Loucy (cell line): ENCODE data around the gene WWOX.
A peak's percentile ranks its signal among the peaks of the same experiment; 100 is the strongest.

Source experiments
- H2AFZ ChIP-seq: fragments of 200-600 bp; sonication (generic); 2 replicates; pipeline ENCODE4 v1.6.0; 2016; ENCODE audit warnings: antibody characterized with exemption, mild to moderate bottlenecking, low read length, moderate library complexity
- H3F3A ChIP-seq: fragments of 200-600 bp; 2 replicates; pipeline ENCODE4 v1.6.0; 2016; ENCODE audit warnings: antibody characterized with exemption, low read depth, mild to moderate bottlenecking
- H3K27me3 ChIP-seq: fragments of 200-600 bp; sonication (generic); 2 replicates; pipeline ENCODE4 v1.6.1; 2014; ENCODE audit warnings: low read length, mild to moderate bottlenecking; ENCODE audit not compliant: insufficient read depth, poor library complexity, severe bottlenecking
- H3K36me3 ChIP-seq: fragments of 200-600 bp; sonication (generic); 2 replicates; pipeline ENCODE4 v1.6.1; 2016; ENCODE audit warnings: low read length; ENCODE audit not compliant: insufficient read depth
- H3K4me1 ChIP-seq: fragments of 200-600 bp; sonication (generic); 2 replicates; pipeline ENCODE4 v1.5.1; 2014; ENCODE audit warnings: low read length, mild to moderate bottlenecking; ENCODE audit not compliant: insufficient read depth, poor library complexity, severe bottlenecking
- H3K4me2 ChIP-seq: fragments of 200-600 bp; sonication (generic); 2 replicates; pipeline ENCODE4 v1.6.0; 2014; ENCODE audit warnings: antibody characterized with exemption, low read length, low read depth, mild to moderate bottlenecking; ENCODE audit not compliant: poor library complexity, severe bottlenecking
- H3K4me3 ChIP-seq: fragments of 200-600 bp; sonication (generic); 2 replicates; pipeline ENCODE4 v1.5.1; 2014; ENCODE audit warnings: low read length, mild to moderate bottlenecking, mixed read lengths; ENCODE audit not compliant: poor library complexity, severe bottlenecking
- H3K79me2 ChIP-seq: fragments of 200-600 bp; sonication (generic); 2 replicates; pipeline ENCODE4 v1.6.1; 2014; ENCODE audit warnings: low read length; ENCODE audit not compliant: insufficient read depth
- H3K9ac ChIP-seq: fragments of 200-600 bp; sonication (generic); 2 replicates; pipeline ENCODE4 v1.6.0; 2014; ENCODE audit warnings: mild to moderate bottlenecking, low read depth, low read length, moderate library complexity; ENCODE audit not compliant: poor library complexity, severe bottlenecking
- H3K9me2 ChIP-seq: fragments of 200-600 bp; sonication (generic); replicated peaks from 2 replicates; pipeline ENCODE4 v1.6.1; 2016; ENCODE audit warnings: low read depth, low read length, mixed read lengths
- H3K9me3 ChIP-seq: fragments of 200-600 bp; sonication (generic); 2 replicates; pipeline ENCODE4 v1.6.1; 2014; ENCODE audit warnings: mild to moderate bottlenecking, antibody characterized with exemption, low read length, low read depth; ENCODE audit not compliant: insufficient read depth
- H4K20me1 ChIP-seq: fragments of 200-600 bp; sonication (generic); 2 replicates; pipeline ENCODE4 v1.6.0; 2014; ENCODE audit warnings: antibody characterized with exemption, low read length, mild to moderate bottlenecking; ENCODE audit not compliant: insufficient read depth, poor library complexity, severe bottlenecking
- EZH2phosphoT487 ChIP-seq: fragments of 200-600 bp; IDR thresholded peaks from 2 replicates; pipeline ENCODE4 v1.6.1; 2018; ENCODE audit warnings: antibody characterized with exemption, mild to moderate bottlenecking, moderate library complexity, borderline replicate concordance
- TF ChIP-seq, protein P1 (sequence below): fragments of 200-600 bp; sonication (generic); conservative IDR thresholded peaks from 2 replicates; pipeline ENCODE4 v1.5.1; 2014; ENCODE audit warnings: mild to moderate bottlenecking, antibody characterized with exemption, low read length

Gene WWOX

DNA sequence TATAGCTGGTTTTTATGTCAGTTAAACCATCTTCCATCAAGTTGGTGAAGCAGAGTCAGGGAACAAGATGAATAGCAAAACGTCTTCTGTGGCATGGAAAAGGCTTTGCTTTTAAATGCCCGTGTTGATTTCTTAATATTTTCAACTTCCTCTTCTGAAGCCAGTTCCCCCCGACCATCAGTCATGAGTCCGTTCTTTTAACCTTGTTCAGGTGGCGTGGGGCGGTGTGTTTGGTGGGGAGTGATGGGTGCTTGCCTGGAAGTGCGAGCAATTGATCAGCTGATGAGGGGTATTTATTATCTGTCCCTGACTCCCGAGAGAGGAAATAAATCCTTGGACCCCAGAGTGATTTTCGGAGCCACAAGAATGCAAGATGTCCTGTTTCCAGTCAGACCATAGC is 147.1 kb downstream of the WWOX start:
- Histone ChIP-seq H3K4me1 (peaks cover 24% of the 10 kb centered on the region), H3K9me2 (no peaks in the 10 kb centered on the region), H3K9ac (no peak overlapping the region), H3K79me2 (no peaks in the 10 kb centered on the region), H2AFZ (no peak overlapping the region), H3K4me2 (peak overlapping the region; percentile 17), H3K4me3 (no peak overlapping the region), H3F3A (no peaks in the 10 kb centered on the region), H3K36me3 (no peaks in the 10 kb centered on the region), H4K20me1 (no peaks in the 10 kb centered on the region), H3K9me3 (no peaks in the 10 kb centered on the region), H3K27me3 (no peaks in the 10 kb centered on the region)
- no peak for TF ChIP-seq EZH2phosphoT487
- TF ChIP-seq, protein P1, sequence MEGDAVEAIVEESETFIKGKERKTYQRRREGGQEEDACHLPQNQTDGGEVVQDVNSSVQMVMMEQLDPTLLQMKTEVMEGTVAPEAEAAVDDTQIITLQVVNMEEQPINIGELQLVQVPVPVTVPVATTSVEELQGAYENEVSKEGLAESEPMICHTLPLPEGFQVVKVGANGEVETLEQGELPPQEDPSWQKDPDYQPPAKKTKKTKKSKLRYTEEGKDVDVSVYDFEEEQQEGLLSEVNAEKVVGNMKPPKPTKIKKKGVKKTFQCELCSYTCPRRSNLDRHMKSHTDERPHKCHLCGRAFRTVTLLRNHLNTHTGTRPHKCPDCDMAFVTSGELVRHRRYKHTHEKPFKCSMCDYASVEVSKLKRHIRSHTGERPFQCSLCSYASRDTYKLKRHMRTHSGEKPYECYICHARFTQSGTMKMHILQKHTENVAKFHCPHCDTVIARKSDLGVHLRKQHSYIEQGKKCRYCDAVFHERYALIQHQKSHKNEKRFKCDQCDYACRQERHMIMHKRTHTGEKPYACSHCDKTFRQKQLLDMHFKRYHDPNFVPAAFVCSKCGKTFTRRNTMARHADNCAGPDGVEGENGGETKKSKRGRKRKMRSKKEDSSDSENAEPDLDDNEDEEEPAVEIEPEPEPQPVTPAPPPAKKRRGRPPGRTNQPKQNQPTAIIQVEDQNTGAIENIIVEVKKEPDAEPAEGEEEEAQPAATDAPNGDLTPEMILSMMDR: no peak

- H3K36me3 ChIP-seq: no peaks in the 10 kb centered on the region
- no peaks in the 10 kb centered on the region for H3K9me2 ChIP-seq
- H3K4me1 ChIP-seq: peaks cover 24% of the 10 kb centered on the region
- TF ChIP-seq, protein P1: no peak
- no peak for TF ChIP-seq EZH2phosphoT487
- no peaks in the 10 kb centered on the region for H3K79me2 ChIP-seq
- no peak overlapping the region for H3K4me2 ChIP-seq
- H3K9me3 ChIP-seq: no peaks in the 10 kb centered on the region
- no peak overlapping the region for H3K4me3 ChIP-seq
- H3K9ac ChIP-seq: no peak overlapping the region
- H3K27me3 ChIP-seq: no peaks in the 10 kb centered on the region
- no peak overlapping the region for H2AFZ ChIP-seq
- no peaks in the 10 kb centered on the region for H4K20me1 ChIP-seq
- no peaks in the 10 kb centered on the region for H3F3A ChIP-seq
Measured at GRCh38 chr16:78249056-78249455, 149.6 kb downstream of the WWOX start.

DNA sequence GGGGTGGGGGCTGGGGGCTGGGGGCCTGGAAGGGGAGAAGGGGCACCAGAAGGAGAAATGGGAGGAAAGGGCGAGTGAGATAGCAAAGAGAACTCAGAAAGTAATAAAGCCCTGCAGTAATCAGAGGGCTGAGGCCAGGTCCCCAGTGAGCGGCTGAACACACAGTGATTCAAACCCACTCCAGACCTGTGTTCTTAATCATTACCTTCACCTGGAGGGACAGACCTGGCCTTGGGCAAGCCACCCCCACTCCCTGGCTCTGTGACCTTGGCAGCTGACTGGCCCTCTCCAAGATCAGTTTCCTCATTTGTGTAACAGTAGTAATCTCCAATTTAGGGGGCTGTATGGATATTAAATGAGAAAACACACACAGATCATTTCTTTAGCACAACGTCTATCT is 150.4 kb downstream of the WWOX start:
- Histone ChIP-seq H4K20me1 (no peaks in the 10 kb centered on the region), H3K9me3 (no peaks in the 10 kb centered on the region)
- TF ChIP-seq EZH2phosphoT487: no peak
- TF ChIP-seq, protein P1: no peak

More for the DNA sequence above, 150.4 kb downstream of the WWOX start:
- no peaks in the 10 kb centered on the region for H3K9me2 ChIP-seq
- no peaks in the 10 kb centered on the region for H3F3A ChIP-seq
- H3K4me2 ChIP-seq: no peak overlapping the region
- H3K79me2 ChIP-seq: no peaks in the 10 kb centered on the region
- no peak overlapping the region for H2AFZ ChIP-seq
- H3K27me3 ChIP-seq: no peaks in the 10 kb centered on the region
- no peak overlapping the region for H3K4me3 ChIP-seq
- no peaks in the 10 kb centered on the region for H3K36me3 ChIP-seq
- peaks cover 20% of the 10 kb centered on the region for H3K4me1 ChIP-seq
- H3K9ac ChIP-seq: no peak overlapping the region
